ENCODE measurements around the gene BCL2. TPM values are rescaled to one million over a fixed set of nuclear protein-coding genes. Genes with fewer than 3 reads are reported as not detected.
A peak's percentile ranks its signal among the peaks of the same experiment; 100 is the strongest.

BCL2 gene
- total RNA-seq, 1 donor from 2014 or later = 20.5 TPM

GRCh38 chr18:63301434-63301833 is 18.1 kb downstream of the BCL2 start:
- peaks cover 0 to 19% of the 10 kb centered on the region in 2 donors for H3K4me1 ChIP-seq

GRCh38 chr18:63299837-63300745 is 19.5 kb downstream of the BCL2 start:
- TF ChIP-seq CTCF (IDR thresholded peaks at IDR 0.05) = no peak
- intact Hi-C loops (cut with DNase I) = loop anchor here (5.0 kb wide), 1 partner anchor 38 kb away; no protein-coding TSS in a partner anchor
- H3K27ac ChIP-seq = no peak overlapping the region

More at GRCh38 chr18:63301434-63301833, 18.1 kb downstream of the BCL2 start:
- H3K4me3 ChIP-seq = no peak overlapping the region
- H3K9me3 ChIP-seq = no peaks in the 10 kb centered on the region
- no peak overlapping the region for H3K27ac ChIP-seq
- no peaks in the 10 kb centered on the region for H3K36me3 ChIP-seq
- TF ChIP-seq CTCF (IDR thresholded peaks at IDR 0.05) = no peak
- intact Hi-C loops (cut with DNase I) = loop anchor here (5.0 kb wide), 1 partner anchor 39 kb away; no protein-coding TSS in a partner anchor
- DNase-seq (ENCODE audit: low spot score in 2 of 2) = peak in 1 of 2 donors; percentile 77
- no peaks in the 10 kb centered on the region for H3K27me3 ChIP-seq

GRCh38 chr18:63298400-63299365 is 20.9 kb downstream of the BCL2 start:
- peaks cover 0 to 24% of the 10 kb centered on the region in 2 donors for H3K4me1 ChIP-seq

More at GRCh38 chr18:63299837-63300745, 19.5 kb downstream of the BCL2 start:
- H3K4me1 ChIP-seq = peaks cover 0 to 19% of the 10 kb centered on the region in 2 donors
- no peak overlapping the region for H3K4me3 ChIP-seq
- H3K36me3 ChIP-seq = no peaks in the 10 kb centered on the region
- no peak for DNase-seq (ENCODE audit: low spot score in 2 of 2)
- H3K27me3 ChIP-seq = no peaks in the 10 kb centered on the region
- no peaks in the 10 kb centered on the region for H3K9me3 ChIP-seq

GRCh38 chr18:63297687-63298399 is 21.7 kb downstream of the BCL2 start:
- peaks cover 2 to 26% of the 10 kb centered on the region in 2 donors for H3K4me1 ChIP-seq
- no peak for TF ChIP-seq CTCF (IDR thresholded peaks at IDR 0.05)
- H3K9me3 ChIP-seq = no peaks in the 10 kb centered on the region
- H3K36me3 ChIP-seq = no peaks in the 10 kb centered on the region
- peak overlapping the region in 1 of 2 donors; percentile 50 for H3K27ac ChIP-seq
- no peak for DNase-seq (ENCODE audit: low spot score in 2 of 2)
- H3K27me3 ChIP-seq = no peaks in the 10 kb centered on the region
- intact Hi-C loops (cut with DNase I) = no loop called here
- H3K4me3 ChIP-seq = no peak overlapping the region

More at GRCh38 chr18:63298400-63299365, 20.9 kb downstream of the BCL2 start:
- Histone ChIP-seq H3K36me3 (no peaks in the 10 kb centered on the region), H3K27ac (no peak overlapping the region), H3K9me3 (no peaks in the 10 kb centered on the region), H3K27me3 (no peaks in the 10 kb centered on the region), H3K4me3 (no peak overlapping the region)
- no peak for DNase-seq (ENCODE audit: low spot score in 2 of 2)
- TF ChIP-seq CTCF (IDR thresholded peaks at IDR 0.05) = no peak
- intact Hi-C loops (cut with DNase I) = no loop called here

GRCh38 chr18:63293935-63294334 is 25.6 kb downstream of the BCL2 start:
- intact Hi-C loops (cut with DNase I) = no loop called here
- Histone ChIP-seq H3K4me3 (no peak overlapping the region), H3K27me3 (no peaks in the 10 kb centered on the region), H3K36me3 (no peaks in the 10 kb centered on the region), H3K27ac (peak overlapping the region; percentile 30 to 33), H3K9me3 (no peaks in the 10 kb centered on the region), H3K4me1 (peaks cover 3 to 38% of the 10 kb centered on the region in 2 donors)
- no peak for TF ChIP-seq CTCF (IDR thresholded peaks at IDR 0.05)
- DNase-seq (ENCODE audit: low spot score in 2 of 2) = no peak

All from ascending aorta (tissue), 2 donors.